Measurements from ENCODE around the gene MAG. TPM values are rescaled to one million over a fixed set of nuclear protein-coding genes. Genes with fewer than 3 reads are reported as not detected.

The MAG gene
- total RNA-seq, 1 experiment from 2014 or later: 0.46 TPM

DNA sequence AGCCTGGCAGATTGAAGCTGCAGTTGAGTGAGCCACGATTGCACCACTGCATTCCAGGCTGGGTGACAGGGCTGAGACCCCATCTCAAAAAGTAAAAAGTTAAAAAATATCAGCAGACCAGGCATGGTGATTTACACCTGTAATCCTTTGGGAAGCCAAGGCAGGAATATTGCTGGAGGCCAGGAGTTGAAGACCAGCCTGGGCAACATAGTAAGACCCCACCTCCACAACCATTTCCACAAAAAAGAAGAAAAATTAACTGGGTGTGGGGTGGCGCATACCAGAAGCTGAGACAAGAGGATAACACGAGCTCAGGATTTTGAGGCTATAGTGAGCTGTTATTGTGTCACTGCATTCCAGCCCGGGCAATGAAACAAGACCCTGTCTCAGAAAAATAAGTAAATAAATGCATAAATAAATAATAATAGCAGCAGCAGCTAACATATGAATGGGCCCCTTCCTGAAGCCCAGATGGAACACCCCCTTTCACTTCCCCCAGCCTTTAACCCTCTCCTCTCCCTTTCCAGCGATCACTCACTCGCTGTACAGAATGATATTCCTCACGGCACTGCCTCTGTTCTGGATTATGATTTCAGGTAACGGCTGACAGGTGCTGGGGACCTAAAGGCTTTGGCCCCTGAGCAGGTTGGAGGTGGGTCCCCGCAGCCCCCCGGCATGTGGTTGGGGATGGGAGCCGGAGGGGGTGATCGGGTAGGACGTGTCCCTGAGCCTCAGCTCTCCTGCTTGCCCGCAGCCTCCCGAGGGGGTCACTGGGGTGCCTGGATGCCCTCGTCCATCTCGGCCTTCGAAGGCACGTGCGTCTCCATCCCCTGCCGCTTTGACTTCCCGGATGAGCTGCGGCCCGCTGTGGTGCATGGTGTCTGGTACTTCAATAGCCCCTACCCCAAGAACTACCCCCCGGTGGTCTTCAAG is 3.2 kb downstream of the MAG start:
- POLR2A ChIA-PET: no interaction called here
- H3K9me3 Mint-ChIP-seq: no peaks in the 10 kb centered on the region
- ATAC-seq: no peak
- peaks cover 14% of the 10 kb centered on the region for H3K4me1 Mint-ChIP-seq
- H3K27me3 Mint-ChIP-seq (ENCODE audit: low read depth): no peaks in the 10 kb centered on the region; the same call in 1 of the 2 replicates
- CTCF ChIA-PET: interaction anchor here (0.6 to 2.2 kb wide), 11 partner anchors 11 to 228 kb away, joined by 3 to 12 read pairs (median 4); partner anchors contain the start of genes FFAR3 and LGI4
- no peak overlapping the region for H3K27ac Mint-ChIP-seq
- TF ChIP-seq, protein P1, sequence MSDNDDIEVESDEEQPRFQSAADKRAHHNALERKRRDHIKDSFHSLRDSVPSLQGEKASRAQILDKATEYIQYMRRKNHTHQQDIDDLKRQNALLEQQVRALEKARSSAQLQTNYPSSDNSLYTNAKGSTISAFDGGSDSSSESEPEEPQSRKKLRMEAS (CRISPR knock-in tag; IDR thresholded peaks at IDR 0.05): no peak; the same call in 1 of the 2 replicates
- peak; percentile 30; the same call in 1 of the 2 replicates for TF ChIP-seq ZNF121 (CRISPR knock-in tag; IDR thresholded peaks at IDR 0.05)
- H3K4me3 Mint-ChIP-seq: no peak overlapping the region
- no peaks in the 10 kb centered on the region for H3K36me3 Mint-ChIP-seq
- no peak for DNase-seq (ENCODE audit: low spot score)

DNA sequence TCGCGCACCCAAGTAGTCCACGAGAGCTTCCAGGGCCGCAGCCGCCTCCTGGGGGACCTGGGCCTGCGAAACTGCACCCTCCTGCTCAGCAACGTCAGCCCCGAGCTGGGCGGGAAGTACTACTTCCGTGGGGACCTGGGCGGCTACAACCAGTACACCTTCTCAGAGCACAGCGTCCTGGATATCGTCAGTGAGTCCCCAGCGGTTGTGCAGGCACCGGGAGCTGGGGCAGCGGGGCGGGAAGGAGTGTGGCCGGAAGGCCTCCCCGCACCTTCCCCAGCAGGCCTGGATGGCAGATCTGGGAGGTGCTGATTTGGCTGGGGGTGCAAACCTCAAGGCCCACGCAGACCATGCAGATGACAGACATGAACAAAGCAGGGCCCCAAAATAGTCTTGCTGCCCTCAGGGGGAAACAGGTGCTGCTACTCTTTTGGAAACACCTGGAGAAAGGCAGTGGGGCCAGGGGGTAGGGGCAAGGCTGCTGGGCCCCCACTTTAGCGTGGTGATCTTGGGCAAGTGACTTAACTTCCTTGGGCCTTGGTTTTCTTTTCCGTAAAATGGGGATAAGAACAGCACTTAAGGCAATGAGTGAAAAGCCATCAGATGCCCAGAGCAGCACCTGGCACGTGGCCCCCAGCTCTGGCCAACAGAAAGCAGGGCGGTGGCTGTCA is 4.0 kb downstream of the MAG start:
- peak; percentile 52 for ATAC-seq
- ChIA-PET CTCF (interaction anchor here (0.6 to 2.2 kb wide), 11 partner anchors 11 to 577 kb away, joined by 3 to 12 read pairs (median 4); partner anchors contain the start of genes FFAR3 and LGI4), POLR2A (no interaction called here)
- Mint-ChIP-seq H3K4me1 (peaks cover 11% of the 10 kb centered on the region), H3K4me3 (no peak overlapping the region), H3K27me3 (ENCODE audit: low read depth) (no peaks in the 10 kb centered on the region; the same call in 1 of the 2 replicates), H3K9me3 (no peaks in the 10 kb centered on the region), H3K27ac (no peak overlapping the region), H3K36me3 (no peaks in the 10 kb centered on the region)
- TF ChIP-seq ZNF423 (CRISPR knock-in tag; IDR thresholded peaks at IDR 0.05): no peak
- no peak for TF ChIP-seq JUN (CRISPR knock-in tag; IDR thresholded peaks at IDR 0.05)
- TF ChIP-seq, protein P1 (CRISPR knock-in tag; IDR thresholded peaks at IDR 0.05): peak; percentile 80
- peak; percentile 48 for DNase-seq (ENCODE audit: low spot score)

DNA sequence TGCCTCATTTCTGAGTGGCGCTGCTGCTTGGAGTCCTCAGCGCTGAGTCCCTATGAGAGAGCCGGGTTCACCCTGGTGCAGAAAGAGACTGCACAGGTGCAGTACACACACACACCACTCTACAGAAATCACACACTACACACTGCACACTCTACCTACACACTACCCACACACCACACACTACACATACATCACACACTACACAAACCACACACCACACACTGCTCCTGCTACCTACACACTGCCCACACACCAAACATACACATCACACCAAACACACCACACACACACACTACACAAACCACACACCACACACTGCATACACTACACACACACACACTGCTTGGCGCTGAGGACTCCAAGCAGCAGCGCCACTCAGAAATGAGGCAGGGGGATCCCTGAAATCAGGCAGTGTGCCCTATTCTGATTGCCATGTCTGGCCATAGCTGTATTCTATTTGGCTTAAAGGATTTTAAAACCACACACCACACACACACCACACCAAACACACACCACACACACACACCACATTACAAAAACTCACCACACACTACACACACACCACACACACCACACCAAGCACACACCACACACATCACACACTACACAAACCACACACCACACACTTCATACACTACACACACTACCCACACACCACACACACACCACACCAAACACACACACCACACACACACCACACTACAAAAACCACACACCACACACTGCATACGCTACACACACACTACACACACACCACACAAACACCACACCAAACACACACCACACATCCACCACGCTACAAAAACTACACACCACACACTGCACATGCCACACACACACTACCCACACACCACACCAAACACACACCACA is 4.9 kb downstream of the MAG start:
- peaks cover 11% of the 10 kb centered on the region for H3K4me1 Mint-ChIP-seq
- DNase-seq (ENCODE audit: low spot score) (no peak), ATAC-seq (no peak)
- CTCF ChIA-PET: interaction anchor here (1.9 kb wide), 1 partner anchor 27 kb away, joined by 5 read pairs; no protein-coding TSS in a partner anchor
- no peaks in the 10 kb centered on the region for H3K36me3 Mint-ChIP-seq
- H3K27me3 Mint-ChIP-seq (ENCODE audit: low read depth): no peaks in the 10 kb centered on the region; the same call in 1 of the 2 replicates
- no peak overlapping the region for H3K4me3 Mint-ChIP-seq
- no peak overlapping the region for H3K27ac Mint-ChIP-seq
- TF ChIP-seq NFATC4 (CRISPR knock-in tag; IDR thresholded peaks at IDR 0.05): no peak
- TF ChIP-seq, protein P2, sequence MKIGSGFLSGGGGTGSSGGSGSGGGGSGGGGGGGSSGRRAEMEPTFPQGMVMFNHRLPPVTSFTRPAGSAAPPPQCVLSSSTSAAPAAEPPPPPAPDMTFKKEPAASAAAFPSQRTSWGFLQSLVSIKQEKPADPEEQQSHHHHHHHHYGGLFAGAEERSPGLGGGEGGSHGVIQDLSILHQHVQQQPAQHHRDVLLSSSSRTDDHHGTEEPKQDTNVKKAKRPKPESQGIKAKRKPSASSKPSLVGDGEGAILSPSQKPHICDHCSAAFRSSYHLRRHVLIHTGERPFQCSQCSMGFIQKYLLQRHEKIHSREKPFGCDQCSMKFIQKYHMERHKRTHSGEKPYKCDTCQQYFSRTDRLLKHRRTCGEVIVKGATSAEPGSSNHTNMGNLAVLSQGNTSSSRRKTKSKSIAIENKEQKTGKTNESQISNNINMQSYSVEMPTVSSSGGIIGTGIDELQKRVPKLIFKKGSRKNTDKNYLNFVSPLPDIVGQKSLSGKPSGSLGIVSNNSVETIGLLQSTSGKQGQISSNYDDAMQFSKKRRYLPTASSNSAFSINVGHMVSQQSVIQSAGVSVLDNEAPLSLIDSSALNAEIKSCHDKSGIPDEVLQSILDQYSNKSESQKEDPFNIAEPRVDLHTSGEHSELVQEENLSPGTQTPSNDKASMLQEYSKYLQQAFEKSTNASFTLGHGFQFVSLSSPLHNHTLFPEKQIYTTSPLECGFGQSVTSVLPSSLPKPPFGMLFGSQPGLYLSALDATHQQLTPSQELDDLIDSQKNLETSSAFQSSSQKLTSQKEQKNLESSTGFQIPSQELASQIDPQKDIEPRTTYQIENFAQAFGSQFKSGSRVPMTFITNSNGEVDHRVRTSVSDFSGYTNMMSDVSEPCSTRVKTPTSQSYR (CRISPR knock-in tag; IDR thresholded peaks at IDR 0.05): no peak
- TF ChIP-seq, protein P3, sequence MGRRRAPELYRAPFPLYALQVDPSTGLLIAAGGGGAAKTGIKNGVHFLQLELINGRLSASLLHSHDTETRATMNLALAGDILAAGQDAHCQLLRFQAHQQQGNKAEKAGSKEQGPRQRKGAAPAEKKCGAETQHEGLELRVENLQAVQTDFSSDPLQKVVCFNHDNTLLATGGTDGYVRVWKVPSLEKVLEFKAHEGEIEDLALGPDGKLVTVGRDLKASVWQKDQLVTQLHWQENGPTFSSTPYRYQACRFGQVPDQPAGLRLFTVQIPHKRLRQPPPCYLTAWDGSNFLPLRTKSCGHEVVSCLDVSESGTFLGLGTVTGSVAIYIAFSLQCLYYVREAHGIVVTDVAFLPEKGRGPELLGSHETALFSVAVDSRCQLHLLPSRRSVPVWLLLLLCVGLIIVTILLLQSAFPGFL (CRISPR knock-in tag; IDR thresholded peaks at IDR 0.05; ENCODE audit: borderline replicate concordance): no peak
- TF ChIP-seq, protein P4, sequence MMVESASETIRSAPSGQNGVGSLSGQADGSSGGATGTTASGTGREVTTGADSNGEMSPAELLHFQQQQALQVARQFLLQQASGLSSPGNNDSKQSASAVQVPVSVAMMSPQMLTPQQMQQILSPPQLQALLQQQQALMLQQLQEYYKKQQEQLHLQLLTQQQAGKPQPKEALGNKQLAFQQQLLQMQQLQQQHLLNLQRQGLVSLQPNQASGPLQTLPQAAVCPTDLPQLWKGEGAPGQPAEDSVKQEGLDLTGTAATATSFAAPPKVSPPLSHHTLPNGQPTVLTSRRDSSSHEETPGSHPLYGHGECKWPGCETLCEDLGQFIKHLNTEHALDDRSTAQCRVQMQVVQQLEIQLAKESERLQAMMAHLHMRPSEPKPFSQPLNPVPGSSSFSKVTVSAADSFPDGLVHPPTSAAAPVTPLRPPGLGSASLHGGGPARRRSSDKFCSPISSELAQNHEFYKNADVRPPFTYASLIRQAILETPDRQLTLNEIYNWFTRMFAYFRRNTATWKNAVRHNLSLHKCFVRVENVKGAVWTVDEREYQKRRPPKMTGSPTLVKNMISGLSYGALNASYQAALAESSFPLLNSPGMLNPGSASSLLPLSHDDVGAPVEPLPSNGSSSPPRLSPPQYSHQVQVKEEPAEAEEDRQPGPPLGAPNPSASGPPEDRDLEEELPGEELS (CRISPR knock-in tag; IDR thresholded peaks at IDR 0.05): no peak
- no peak for TF ChIP-seq ZBTB21 (CRISPR knock-in tag; IDR thresholded peaks at IDR 0.05; ENCODE audit: borderline replicate concordance)
- no peak for TF ChIP-seq ZNF396 (CRISPR knock-in tag; IDR thresholded peaks at IDR 0.05; ENCODE audit: borderline replicate concordance)
- TF ChIP-seq TCF7 (CRISPR knock-in tag; IDR thresholded peaks at IDR 0.05; ENCODE audit: low read depth): no peak
- no peak for TF ChIP-seq RORB (CRISPR knock-in tag; IDR thresholded peaks at IDR 0.05)
- TF ChIP-seq KAT7 (CRISPR knock-in tag; IDR thresholded peaks at IDR 0.05; ENCODE audit: borderline replicate concordance): no peak
- TF ChIP-seq, protein P5, sequence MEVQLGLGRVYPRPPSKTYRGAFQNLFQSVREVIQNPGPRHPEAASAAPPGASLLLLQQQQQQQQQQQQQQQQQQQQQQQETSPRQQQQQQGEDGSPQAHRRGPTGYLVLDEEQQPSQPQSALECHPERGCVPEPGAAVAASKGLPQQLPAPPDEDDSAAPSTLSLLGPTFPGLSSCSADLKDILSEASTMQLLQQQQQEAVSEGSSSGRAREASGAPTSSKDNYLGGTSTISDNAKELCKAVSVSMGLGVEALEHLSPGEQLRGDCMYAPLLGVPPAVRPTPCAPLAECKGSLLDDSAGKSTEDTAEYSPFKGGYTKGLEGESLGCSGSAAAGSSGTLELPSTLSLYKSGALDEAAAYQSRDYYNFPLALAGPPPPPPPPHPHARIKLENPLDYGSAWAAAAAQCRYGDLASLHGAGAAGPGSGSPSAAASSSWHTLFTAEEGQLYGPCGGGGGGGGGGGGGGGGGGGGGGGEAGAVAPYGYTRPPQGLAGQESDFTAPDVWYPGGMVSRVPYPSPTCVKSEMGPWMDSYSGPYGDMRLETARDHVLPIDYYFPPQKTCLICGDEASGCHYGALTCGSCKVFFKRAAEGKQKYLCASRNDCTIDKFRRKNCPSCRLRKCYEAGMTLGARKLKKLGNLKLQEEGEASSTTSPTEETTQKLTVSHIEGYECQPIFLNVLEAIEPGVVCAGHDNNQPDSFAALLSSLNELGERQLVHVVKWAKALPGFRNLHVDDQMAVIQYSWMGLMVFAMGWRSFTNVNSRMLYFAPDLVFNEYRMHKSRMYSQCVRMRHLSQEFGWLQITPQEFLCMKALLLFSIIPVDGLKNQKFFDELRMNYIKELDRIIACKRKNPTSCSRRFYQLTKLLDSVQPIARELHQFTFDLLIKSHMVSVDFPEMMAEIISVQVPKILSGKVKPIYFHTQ (CRISPR knock-in tag; IDR thresholded peaks at IDR 0.05): no peak
- TF ChIP-seq, protein P6, sequence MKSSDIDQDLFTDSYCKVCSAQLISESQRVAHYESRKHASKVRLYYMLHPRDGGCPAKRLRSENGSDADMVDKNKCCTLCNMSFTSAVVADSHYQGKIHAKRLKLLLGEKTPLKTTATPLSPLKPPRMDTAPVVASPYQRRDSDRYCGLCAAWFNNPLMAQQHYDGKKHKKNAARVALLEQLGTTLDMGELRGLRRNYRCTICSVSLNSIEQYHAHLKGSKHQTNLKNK (CRISPR knock-in tag; IDR thresholded peaks at IDR 0.05): no peak
- no peak for TF ChIP-seq GTF2I (CRISPR knock-in tag; conservative IDR thresholded peaks at IDR 0.05)
- no peak for TF ChIP-seq MXD4 (CRISPR knock-in tag; IDR thresholded peaks at IDR 0.05; ENCODE audit: borderline replicate concordance)
- POLR2A ChIA-PET: no interaction called here
- no peaks in the 10 kb centered on the region; the same call in 1 of the 2 replicates for H3K9me3 Mint-ChIP-seq
